HEK293T (cell line): Measurements from ENCODE around the gene DCPS.

Experiments
- CTCF ChIA-PET: fragments of 350-600 bp; formaldehyde crosslinking; extraction: SDS; loops from one replicate; lab custom pipeline; 2021; ENCODE audit warnings: antibody characterized with exemption, inconsistent platforms; lab: Yijun Ruan, JAX
- POLR2A ChIA-PET: fragments of 350-600 bp; formaldehyde crosslinking; extraction: SDS; loops from one replicate; lab custom pipeline; 2020; ENCODE audit warnings: antibody characterized with exemption, inconsistent platforms; lab: Yijun Ruan, JAX
- DNase-seq: peaks from one replicate; pipeline ENCODE4 v3.0.0; 2012; ENCODE audit warnings: mixed read lengths; ENCODE audit errors: extremely low spot score
- ARNT ChIP-seq: fragments of 450-650 bp; IDR thresholded peaks from 2 replicates; pipeline ENCODE4 v1.6.1; 2017; ENCODE audit warnings: mild to moderate bottlenecking
- BHLHE40 ChIP-seq: fragments of 450-650 bp; IDR thresholded peaks from 2 replicates; pipeline ENCODE4 v1.6.1; 2016; ENCODE audit warnings: mild to moderate bottlenecking, moderate library complexity, borderline replicate concordance
- CTBP1 ChIP-seq: fragments of 450-650 bp; IDR thresholded peaks from 2 replicates; pipeline ENCODE4 v1.6.1; 2016; ENCODE audit warnings: borderline replicate concordance
- ELF4 ChIP-seq: fragments of 450-650 bp; IDR thresholded peaks from 2 replicates; pipeline ENCODE4 v1.6.1; 2017; ENCODE audit warnings: antibody characterized with exemption
- FOXA1 ChIP-seq: fragments of 450-650 bp; IDR thresholded peaks from 2 replicates; pipeline ENCODE4 v1.6.1; 2016; ENCODE audit warnings: mild to moderate bottlenecking
- FOXK2 ChIP-seq: fragments of 450-650 bp; IDR thresholded peaks from 2 replicates; pipeline ENCODE4 v1.6.1; 2016; ENCODE audit warnings: mild to moderate bottlenecking
- FOXM1 ChIP-seq: fragments of 450-650 bp; IDR thresholded peaks from 2 replicates; pipeline ENCODE4 v1.6.1; 2017; ENCODE audit warnings: mild to moderate bottlenecking, borderline replicate concordance
- HDGF ChIP-seq: fragments of 450-650 bp; IDR thresholded peaks from 2 replicates; pipeline ENCODE4 v1.6.1; 2017; ENCODE audit warnings: antibody characterized with exemption, borderline replicate concordance
- L3MBTL2 ChIP-seq: fragments of 450-650 bp; conservative IDR thresholded peaks from 2 replicates; pipeline ENCODE4 v1.6.1; 2016; ENCODE audit warnings: mild to moderate bottlenecking
- LEF1 ChIP-seq: fragments of 450-650 bp; IDR thresholded peaks from 2 replicates; pipeline ENCODE4 v1.6.1; 2017; ENCODE audit warnings: mild to moderate bottlenecking, borderline replicate concordance
- NFRKB ChIP-seq: fragments of 450-650 bp; IDR thresholded peaks from 2 replicates; pipeline ENCODE4 v1.6.1; 2016; ENCODE audit warnings: mild to moderate bottlenecking, moderate library complexity
- PKNOX1 ChIP-seq: fragments of 450-650 bp; IDR thresholded peaks from 2 replicates; pipeline ENCODE4 v1.6.1; 2016
- SP1 ChIP-seq: fragments of 450-650 bp; IDR thresholded peaks from 2 replicates; pipeline ENCODE4 v1.6.1; 2017
- SUZ12 ChIP-seq: fragments of 450-650 bp; IDR thresholded peaks from 2 replicates; pipeline ENCODE4 v1.6.1; 2016; ENCODE audit warnings: mild to moderate bottlenecking
- TARDBP ChIP-seq: fragments of 450-650 bp; IDR thresholded peaks from 2 replicates; pipeline ENCODE4 v1.6.1; 2016
- ZNF384 ChIP-seq: fragments of 450-650 bp; IDR thresholded peaks from 2 replicates; pipeline ENCODE4 v1.6.1; 2016

DCPS gene

DNA sequence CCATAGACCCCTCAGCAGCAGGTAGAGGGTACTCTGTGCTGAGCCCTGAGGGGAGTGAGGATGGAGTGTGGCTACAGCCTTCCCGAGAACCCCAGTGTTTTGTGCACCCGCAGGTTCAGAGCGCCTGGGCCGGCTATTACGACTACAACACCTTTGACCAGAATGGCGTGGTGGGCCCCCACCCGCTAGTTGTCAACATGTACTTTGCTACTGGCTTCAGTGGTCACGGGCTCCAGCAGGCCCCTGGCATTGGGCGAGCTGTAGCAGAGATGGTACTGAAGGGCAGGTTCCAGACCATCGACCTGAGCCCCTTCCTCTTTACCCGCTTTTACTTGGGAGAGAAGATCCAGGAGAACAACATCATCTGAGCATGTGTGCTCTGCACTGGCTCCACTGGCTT, 26.5 kb upstream of the DCPS start:
- TF ChIP-seq LEF1 (no peak), FOXK2 (no peak), ARNT (no peak), PKNOX1 (no peak), BHLHE40 (no peak), NFRKB (no peak), L3MBTL2 (no peak), CTBP1 (no peak), FOXA1 (no peak), ELF4 (no peak), SP1 (no peak), FOXM1 (no peak), ZNF384 (no peak), SUZ12 (no peak), HDGF (no peak)
- CTCF ChIA-PET, result no interaction called here
- no peak for DNase-seq
- POLR2A ChIA-PET, result no interaction called here

DNA sequence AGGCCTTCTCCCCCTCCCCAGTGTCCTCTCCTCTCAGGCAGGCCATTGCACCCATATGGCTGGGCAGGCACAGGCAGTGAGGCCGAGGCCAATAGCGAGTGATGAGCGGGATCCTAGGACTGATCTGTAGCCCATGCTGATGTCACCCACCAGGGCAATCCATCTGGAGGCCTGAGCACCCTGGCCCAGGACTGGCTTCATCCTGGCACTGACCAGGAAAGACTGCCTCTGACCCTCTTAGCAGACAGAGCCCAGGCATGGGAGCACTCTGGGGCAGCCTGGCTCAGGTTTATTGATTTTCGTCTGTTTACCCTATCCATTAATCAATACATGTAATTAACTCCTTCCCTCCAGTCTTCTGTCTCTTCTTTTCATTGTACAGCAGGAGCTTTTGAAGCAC, 26.1 kb upstream of the DCPS start:
- POLR2A ChIA-PET, result no interaction called here
- CTCF ChIA-PET, result no interaction called here

GRCh38 chr11:126279191-126279590, 24.7 kb upstream of the DCPS start:
- CTCF ChIA-PET, result no interaction called here
- no peak for DNase-seq
- POLR2A ChIA-PET, result no interaction called here
- TF ChIP-seq HDGF (no peak), FOXM1 (no peak)

More for the DNA sequence above, 26.1 kb upstream of the DCPS start:
- DNase-seq, result no peak
- TF ChIP-seq BHLHE40, result no peak
- TF ChIP-seq ELF4, result no peak
- TF ChIP-seq HDGF, result no peak
- no peak for TF ChIP-seq FOXK2
- TF ChIP-seq FOXM1, result no peak
- TF ChIP-seq NFRKB, result no peak
- no peak for TF ChIP-seq TARDBP
- no peak for TF ChIP-seq CTBP1
- no peak for TF ChIP-seq ARNT
- no peak for TF ChIP-seq L3MBTL2
- no peak for TF ChIP-seq ZNF384
- TF ChIP-seq PKNOX1, result no peak
- TF ChIP-seq SP1, result no peak
- TF ChIP-seq LEF1, result no peak
- no peak for TF ChIP-seq SUZ12
- no peak for TF ChIP-seq FOXA1

DNA sequence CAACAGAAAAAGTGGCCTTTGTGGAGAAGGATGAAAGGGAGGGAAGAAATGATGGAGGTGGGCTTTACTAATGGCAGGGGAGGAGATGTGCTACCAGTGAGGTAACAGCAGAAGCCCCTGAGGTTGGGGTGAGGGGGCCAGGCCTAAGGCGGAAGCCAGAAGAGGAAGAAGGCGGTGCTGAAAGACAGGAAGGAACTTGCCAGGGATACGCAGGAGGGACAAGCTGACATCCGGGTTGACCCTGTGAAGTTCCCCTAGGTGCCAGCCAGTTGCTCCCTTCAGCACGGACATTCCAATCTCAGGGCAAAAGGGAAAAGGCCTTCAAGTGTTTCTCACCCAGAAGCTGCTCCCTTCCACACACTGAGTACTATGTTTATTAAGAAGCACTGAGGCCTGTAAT, 23.3 kb upstream of the DCPS start:
- TF ChIP-seq NFRKB (no peak), CTBP1 (no peak), ZNF384 (no peak), PKNOX1 (no peak), ARNT (no peak), SP1 (no peak), SUZ12 (no peak), FOXA1 (no peak), BHLHE40 (no peak), L3MBTL2 (no peak)
- ChIA-PET CTCF (interaction anchor here (0.6 kb wide), 1 partner anchor 61 kb away, joined by 3 read pairs; no protein-coding TSS in a partner anchor), POLR2A (interaction anchor here (1.2 to 2.9 kb wide), 2 partner anchors 9 to 11 kb away, joined by 6 to 27 read pairs; partner anchors contain the start of genes FOXRED1 and SRPRA)
- no peak for DNase-seq

GRCh38 chr11:126281245-126281644, 22.6 kb upstream of the DCPS start:
- POLR2A ChIA-PET, result interaction anchor here (1.0 to 2.9 kb wide), 4 partner anchors 9 to 23 kb away, joined by 3 to 27 read pairs (median 8); partner anchors contain the start of genes DCPS, FOXRED1 and SRPRA
- no peak for DNase-seq
- TF ChIP-seq FOXA1, result no peak
- CTCF ChIA-PET, result interaction anchor here (0.6 kb wide), 2 partner anchors 61 to 200 kb away, joined by 3 read pairs; no protein-coding TSS in a partner anchor

DNA sequence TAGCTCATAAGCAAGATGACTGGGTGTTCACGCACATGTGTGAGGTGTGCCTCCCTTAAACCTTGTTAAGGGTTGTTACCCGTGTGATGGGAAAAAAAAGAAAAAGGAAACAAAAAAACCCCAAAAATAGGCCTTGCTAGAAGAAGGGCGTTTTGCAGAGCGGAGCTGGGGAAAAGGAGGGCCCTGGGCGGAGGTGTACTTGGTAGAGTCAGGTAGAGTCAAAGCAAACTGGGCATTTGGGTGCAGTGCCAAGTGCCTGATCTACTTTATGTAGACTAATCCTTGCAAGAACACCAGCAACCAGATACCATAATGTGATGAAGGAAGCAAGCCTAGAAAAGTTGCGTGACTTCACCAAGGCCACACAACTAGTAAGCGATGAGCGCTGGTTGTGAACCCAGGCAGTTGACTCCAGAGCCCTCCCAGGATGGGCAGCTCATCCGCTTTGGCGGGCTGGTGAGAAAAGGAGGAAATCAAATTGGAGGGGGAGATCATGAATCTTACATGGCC, 22.1 kb upstream of the DCPS start:
- ChIA-PET POLR2A (interaction anchor here (1.0 to 2.9 kb wide), 4 partner anchors 9 to 22 kb away, joined by 3 to 27 read pairs (median 8); partner anchors contain the start of genes DCPS, FOXRED1 and SRPRA), CTCF (no interaction called here)
- no peak for DNase-seq
- no peak for TF ChIP-seq SP1
- TF ChIP-seq ELF4, result no peak
- TF ChIP-seq ARNT, result no peak
- TF ChIP-seq ZNF384, result no peak
- TF ChIP-seq BHLHE40, result no peak
- no peak for TF ChIP-seq SUZ12
- TF ChIP-seq FOXA1, result no peak
- TF ChIP-seq FOXM1, result no peak
